Upper lobe of right lung (tissue), 1 donor: ENCODE measurements around the gene FAM180A. TPM values are rescaled to one million over a fixed set of nuclear protein-coding genes. Genes with fewer than 3 reads are reported as not detected.

Source experiments
- ATAC-seq: fragments of 200-7000 bp; cut with Tn5 transposase; one replicate; pipeline ENCODE4 v1.9.1; 2020; ENCODE audit warnings: mild to moderate bottlenecking, moderate library complexity
- DNase-seq: peaks from one replicate; pipeline ENCODE4 v3.0.0-alpha.2; 2020
- H3K27ac ChIP-seq: fragments of 200-600 bp; one replicate; pipeline ENCODE4 v1.8.0; 2022
- H3K27me3 ChIP-seq: fragments of 200-600 bp; one replicate; pipeline ENCODE4 v1.8.0; 2022; ENCODE audit warnings: mild to moderate bottlenecking
- H3K36me3 ChIP-seq: fragments of 200-600 bp; one replicate; pipeline ENCODE4 v1.8.0; 2022
- H3K4me1 ChIP-seq: fragments of 200-600 bp; one replicate; pipeline ENCODE4 v1.8.0; 2022
- H3K4me3 ChIP-seq: fragments of 200-600 bp; one replicate; pipeline ENCODE4 v1.8.0; 2022; ENCODE audit warnings: mild to moderate bottlenecking
- H3K9me3 ChIP-seq: fragments of 200-600 bp; one replicate; pipeline ENCODE4 v1.8.0; 2022
- intact Hi-C: fragments of 100-400 bp; cut with DNase I; formaldehyde crosslinking; loops from one replicate; pipeline ENCODE4 v1.11.0; 2022
- total RNA-seq: library from RNA; stranded (reverse); fragmentation: NEBNext Ultra II Directional; extraction: Animal tissue kit (Norgen Biotek cat#: 25700); gene quantifications from one replicate; pipeline ENCODE4 v1.2.1, GENCODE V29; 2021
- TF ChIP-seq, protein P1 (sequence below): fragments of 200-600 bp; IDR thresholded peaks from one replicate; pipeline ENCODE4 v1.8.0; 2022; ENCODE audit warnings: antibody characterized with exemption
- donor health status: DM: no; HTN: yes; CAD: no; lungs with severe emphysema.

FAM180A gene
- total RNA-seq, 1 donor from 2014 or later = 6.8 TPM

DNA sequence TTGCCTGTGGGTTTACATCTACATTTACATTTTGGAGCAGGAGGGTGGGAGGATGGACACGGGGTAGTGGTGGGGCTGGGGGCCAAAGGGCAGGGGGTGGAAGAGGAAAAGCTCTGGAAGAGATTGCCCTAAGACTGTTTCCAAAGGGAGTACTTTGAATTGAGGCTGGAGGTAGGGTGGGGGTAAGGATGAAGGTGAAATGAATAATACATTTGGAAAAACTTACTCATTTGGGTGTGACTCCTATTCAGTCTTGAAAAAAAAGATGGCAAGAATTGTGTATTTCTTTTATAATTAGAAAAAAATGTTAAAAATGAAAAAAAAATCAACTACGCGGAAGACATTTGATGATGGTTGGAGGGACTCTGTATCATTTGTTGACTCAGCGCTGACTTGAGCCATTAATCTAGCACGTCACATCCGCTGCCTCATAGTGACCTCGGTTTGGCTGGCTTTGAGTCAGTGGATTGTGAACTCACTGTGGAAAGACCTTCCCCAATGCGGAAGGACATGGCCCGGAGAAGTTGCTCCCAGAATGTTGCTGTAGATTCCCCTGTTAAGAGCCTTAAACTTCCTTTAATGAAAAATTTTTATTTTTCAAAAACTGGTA, 2.8 kb downstream of the FAM180A start:
- H3K36me3 ChIP-seq = no peaks in the 10 kb centered on the region
- DNase-seq (no peak), ATAC-seq (no peak)
- H3K9me3 ChIP-seq = no peaks in the 10 kb centered on the region
- H3K27me3 ChIP-seq = no peaks in the 10 kb centered on the region
- peaks cover 5% of the 10 kb centered on the region for H3K4me1 ChIP-seq
- H3K27ac ChIP-seq = no peak overlapping the region
- intact Hi-C loops = no loop called here
- TF ChIP-seq, protein P1, sequence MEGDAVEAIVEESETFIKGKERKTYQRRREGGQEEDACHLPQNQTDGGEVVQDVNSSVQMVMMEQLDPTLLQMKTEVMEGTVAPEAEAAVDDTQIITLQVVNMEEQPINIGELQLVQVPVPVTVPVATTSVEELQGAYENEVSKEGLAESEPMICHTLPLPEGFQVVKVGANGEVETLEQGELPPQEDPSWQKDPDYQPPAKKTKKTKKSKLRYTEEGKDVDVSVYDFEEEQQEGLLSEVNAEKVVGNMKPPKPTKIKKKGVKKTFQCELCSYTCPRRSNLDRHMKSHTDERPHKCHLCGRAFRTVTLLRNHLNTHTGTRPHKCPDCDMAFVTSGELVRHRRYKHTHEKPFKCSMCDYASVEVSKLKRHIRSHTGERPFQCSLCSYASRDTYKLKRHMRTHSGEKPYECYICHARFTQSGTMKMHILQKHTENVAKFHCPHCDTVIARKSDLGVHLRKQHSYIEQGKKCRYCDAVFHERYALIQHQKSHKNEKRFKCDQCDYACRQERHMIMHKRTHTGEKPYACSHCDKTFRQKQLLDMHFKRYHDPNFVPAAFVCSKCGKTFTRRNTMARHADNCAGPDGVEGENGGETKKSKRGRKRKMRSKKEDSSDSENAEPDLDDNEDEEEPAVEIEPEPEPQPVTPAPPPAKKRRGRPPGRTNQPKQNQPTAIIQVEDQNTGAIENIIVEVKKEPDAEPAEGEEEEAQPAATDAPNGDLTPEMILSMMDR = no peak
- H3K4me3 ChIP-seq = peak overlapping the region; percentile 40

DNA sequence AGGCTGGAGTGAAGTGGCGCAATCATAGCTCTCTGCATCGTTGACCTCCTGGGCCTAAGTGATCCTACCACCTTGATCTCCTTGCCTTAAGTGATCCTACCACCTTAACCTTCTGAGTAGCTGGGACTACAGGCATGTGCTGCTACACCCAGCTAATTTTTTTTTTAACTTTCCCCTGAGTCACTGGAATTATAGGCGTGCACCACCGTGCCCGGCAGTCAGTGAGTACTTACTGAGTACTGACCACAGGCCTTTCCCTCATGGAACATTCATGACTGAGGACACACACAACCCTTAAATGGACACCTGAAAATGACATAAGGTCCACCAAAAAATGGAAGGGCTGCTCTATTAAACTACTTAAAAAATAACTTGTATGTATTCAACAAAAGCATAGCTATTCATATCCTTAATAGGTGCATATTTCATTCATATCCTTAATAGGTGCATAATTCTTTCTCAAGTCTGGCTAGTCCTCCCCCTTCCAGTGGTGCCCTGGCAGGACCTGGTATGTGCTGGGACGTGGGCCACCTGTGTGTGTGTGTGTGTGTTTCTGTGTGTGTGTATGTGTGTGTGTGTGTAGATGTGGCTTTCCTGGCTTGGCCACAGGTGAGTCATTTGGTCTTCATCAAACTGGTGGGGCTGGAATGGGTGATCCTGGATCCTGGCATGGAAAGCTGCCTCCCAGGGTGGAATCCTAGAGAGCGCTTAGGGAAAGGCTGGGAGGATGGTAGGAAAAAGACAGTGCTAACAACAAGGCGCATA, 3.5 kb downstream of the FAM180A start:
- no peak overlapping the region for H3K4me3 ChIP-seq
- intact Hi-C loops = no loop called here
- no peaks in the 10 kb centered on the region for H3K36me3 ChIP-seq
- peaks cover 5% of the 10 kb centered on the region for H3K4me1 ChIP-seq
- TF ChIP-seq, protein P1 = no peak
- no peaks in the 10 kb centered on the region for H3K27me3 ChIP-seq
- ATAC-seq (no peak), DNase-seq (no peak)
- H3K27ac ChIP-seq = no peak overlapping the region
- H3K9me3 ChIP-seq = no peaks in the 10 kb centered on the region

DNA sequence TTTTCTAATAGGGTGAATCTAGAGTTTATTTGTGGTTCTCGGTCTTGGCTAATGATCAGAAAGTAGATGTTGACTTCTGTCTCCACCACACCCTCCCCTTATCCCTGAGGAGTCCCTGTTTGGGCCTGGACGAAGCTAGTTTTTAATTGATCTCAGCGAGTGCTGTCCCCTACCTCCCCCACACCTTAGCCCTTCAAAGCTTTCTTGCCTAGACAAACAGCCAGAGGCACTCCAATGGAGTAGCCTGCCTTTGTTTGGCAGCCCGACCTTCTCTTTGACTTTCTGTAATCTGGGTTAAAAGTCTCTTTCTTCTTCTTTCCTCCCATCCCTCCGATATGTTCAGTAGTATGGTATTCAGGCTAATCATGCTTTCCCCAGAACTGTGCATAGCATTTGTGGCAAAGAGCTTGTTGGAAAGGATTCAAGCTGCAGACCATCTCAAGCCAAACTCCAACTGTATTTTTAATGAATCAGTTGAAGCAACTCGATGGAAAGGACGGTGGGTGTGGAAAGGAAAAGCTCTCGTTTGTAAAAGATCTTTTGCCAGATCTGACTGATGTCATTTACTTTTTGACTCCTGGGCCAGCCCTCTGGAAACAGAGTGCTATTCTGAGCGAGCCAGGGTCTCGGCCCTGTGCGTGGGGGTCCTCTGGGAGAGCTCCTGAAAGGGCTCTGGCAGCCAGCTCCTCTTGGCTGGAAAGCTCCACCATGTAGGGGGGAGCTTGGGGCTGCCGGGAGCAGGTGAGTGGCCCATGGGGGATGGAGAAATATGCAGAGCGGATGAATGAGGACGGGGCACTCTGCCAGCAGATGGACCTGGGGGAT, 4.5 kb downstream of the FAM180A start:
- H3K27ac ChIP-seq = no peak overlapping the region
- intact Hi-C loops = no loop called here
- H3K27me3 ChIP-seq = no peaks in the 10 kb centered on the region
- TF ChIP-seq, protein P1 = no peak
- H3K4me1 ChIP-seq = peaks cover 5% of the 10 kb centered on the region
- DNase-seq (no peak), ATAC-seq (no peak)
- no peak overlapping the region for H3K4me3 ChIP-seq
- no peaks in the 10 kb centered on the region for H3K9me3 ChIP-seq
- no peaks in the 10 kb centered on the region for H3K36me3 ChIP-seq

DNA sequence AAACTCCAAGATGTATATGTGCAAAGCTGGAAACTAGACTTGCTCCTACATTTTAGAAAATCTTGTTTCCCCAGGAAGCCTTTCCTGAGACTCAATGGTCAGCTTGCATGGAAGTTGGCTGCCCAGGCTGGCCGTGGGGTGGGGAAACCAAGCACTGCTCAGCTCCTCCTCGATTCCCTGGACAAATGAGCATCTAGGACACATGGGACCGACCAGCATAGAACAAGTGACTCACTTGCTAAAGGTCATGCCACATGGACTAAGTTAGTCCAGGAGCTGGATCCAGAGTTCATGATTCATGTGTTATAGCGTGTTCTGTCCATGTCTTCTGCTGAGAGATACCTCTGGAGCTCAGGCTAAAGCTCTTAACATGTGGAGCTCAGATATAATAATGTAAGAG, 6.2 kb downstream of the FAM180A start:
- H3K9me3 ChIP-seq = no peaks in the 10 kb centered on the region
- no peak overlapping the region for H3K27ac ChIP-seq
- TF ChIP-seq, protein P1 = no peak
- H3K4me3 ChIP-seq = no peak overlapping the region
- no peaks in the 10 kb centered on the region for H3K36me3 ChIP-seq
- H3K4me1 ChIP-seq = peaks cover 5% of the 10 kb centered on the region
- intact Hi-C loops = no loop called here
- no peaks in the 10 kb centered on the region for H3K27me3 ChIP-seq
- ATAC-seq (no peak), DNase-seq (no peak)

DNA sequence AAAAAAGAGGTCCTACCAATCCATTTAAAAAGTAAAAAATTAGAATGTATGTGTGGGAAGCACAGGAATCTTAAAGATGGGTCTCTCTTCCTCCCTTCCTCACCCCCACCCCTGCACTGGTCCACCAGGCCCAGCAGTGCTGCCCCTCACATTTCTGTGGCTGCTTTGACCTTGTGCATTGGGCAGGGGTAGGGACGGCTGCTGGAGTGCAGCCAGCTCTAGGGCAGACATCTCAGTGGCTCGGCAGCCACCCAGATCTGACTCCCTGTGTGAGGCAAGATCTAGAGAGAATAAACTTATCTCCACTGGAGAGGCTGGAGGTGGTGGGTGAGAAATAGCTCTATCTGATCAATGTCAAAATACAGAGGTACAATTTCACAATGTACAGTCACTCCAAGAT, 6.7 kb downstream of the FAM180A start:
- no peak for DNase-seq
- Histone ChIP-seq H3K9me3 (no peaks in the 10 kb centered on the region), H3K27ac (no peak overlapping the region), H3K27me3 (no peaks in the 10 kb centered on the region), H3K4me1 (peaks cover 5% of the 10 kb centered on the region), H3K36me3 (no peaks in the 10 kb centered on the region), H3K4me3 (no peak overlapping the region)
- no peak for ATAC-seq
- TF ChIP-seq, protein P1 = no peak
- intact Hi-C loops = no loop called here
